Midbrain (tissue), 1 donor: ENCODE results near the gene CROCC.
"Not testable (repeated sequence)": the region's sequence is repeated elsewhere in the genome, so short reads cannot be mapped to it uniquely, and the experiment has no call there.

ENCODE experiments used
- DNase-seq: peaks from one replicate; lab custom pipeline; 2025; lab: John Stamatoyannopoulos, UW

CROCC gene

DNA sequence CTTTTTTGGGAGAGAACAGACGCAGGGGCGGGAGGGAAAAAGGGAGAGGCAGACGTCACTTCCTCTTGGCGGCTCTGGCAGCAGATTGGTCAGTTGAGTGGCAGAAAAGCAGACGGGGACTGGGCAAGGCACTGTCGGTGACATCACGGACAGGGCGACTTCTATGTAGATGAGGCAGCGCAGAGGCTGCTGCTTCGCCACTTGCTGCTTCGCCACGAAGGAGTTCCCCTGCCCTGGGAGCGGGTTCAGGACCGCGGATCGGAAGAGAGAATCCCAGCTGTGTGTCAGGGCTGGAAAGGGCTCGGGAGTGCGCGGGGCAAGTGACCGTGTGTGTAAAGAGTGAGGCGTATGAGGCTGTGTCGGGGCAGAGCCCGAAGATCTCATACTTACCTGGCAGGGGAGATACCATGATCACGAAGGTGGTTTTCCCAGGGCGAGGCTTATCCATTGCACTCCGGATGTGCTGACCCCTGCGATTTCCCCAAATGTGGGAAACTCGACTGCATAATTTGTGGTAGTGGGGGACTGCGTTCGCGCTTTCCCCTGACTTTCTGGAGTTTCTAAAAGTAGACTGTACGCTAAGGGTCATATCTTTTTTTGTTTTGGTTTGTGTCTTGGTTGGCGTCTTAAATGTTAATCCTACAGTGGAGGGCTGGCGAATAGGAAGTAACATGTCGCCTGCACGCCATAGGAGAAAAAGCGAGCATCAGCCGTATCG, 26.0 kb upstream of the CROCC start, which contains the start of gene RNU1-2:
TSS of gene RNU1-2 (plus strand) at position 383 of the 718 bp plus-strand sequence.
- peak; percentile 80 for DNase-seq

DNA sequence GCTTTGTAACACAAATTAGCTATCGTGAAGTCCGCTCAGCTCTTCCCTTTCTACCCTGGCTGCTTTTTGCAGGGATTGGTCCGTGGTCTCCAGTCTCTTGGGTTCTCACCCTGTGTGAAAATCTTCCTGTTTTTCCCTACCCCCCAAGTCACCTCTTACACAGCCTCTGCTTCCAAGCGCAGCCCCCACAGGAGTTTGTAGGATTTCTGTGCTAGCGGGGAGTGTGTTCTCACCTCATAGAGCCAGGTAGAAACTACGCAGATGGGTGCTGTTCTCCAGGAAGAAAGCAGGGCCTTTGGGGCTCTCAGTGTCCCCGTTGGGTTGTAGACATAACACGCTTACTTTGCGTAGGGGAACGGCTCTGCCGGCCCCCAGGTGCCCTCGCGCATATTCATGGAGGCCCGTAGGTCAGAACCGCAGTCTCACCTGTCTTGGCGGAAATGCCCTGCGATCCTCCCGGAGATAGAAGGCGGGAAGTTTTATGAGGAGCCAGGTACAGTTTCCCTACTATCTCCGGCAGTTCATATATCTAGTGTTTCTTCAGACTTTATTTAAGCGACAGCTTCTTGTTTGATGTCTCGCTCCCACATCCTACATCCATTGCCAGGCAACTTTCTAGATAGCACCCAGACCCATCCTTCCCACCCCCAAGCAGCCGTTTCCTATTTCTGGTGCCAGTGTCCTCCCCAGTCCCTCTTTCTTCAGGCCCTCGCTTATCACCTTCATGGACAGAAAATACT, 25.2 kb upstream of the CROCC start:
- peak; percentile 34 for DNase-seq

DNA sequence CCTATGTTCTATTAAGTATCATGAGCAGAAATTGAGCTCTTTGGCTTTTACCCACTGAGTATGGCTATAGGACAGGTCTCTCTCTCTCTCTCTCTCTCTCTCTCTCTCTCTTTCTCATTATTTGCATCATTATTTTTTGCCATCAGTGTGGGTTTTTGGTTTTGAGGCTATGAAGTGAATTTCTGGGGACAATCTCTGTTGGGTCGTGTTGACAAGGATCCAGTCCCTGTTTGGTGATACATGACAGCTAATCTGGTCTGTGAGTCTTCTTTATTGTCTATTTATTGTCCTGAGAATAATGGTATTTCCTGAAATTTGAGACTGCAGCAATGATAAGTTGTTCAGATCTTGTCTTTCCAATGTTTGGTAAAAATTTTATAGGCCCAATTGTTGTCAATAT, 24.1 kb upstream of the CROCC start:
- DNase-seq: not testable (repeated sequence)

DNA sequence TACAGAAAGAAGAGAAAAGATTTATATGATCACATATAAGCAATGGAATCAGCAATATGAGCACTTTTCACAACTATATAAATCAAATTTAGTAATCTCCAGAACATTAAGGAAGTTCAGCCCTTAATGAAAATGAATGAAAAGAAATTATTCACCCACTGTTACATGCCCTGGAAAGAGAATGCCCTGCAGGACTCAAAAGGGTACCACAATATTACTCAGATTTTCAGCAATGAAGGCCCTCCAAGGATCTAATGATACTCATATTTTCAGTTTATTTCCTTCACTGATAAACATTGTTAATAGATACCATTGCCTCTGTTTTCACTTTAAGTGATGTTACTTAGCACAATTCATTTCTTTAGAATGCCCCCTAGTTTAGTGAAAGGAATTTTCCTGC, 23.4 kb upstream of the CROCC start:
- DNase-seq: not testable (repeated sequence)

DNA sequence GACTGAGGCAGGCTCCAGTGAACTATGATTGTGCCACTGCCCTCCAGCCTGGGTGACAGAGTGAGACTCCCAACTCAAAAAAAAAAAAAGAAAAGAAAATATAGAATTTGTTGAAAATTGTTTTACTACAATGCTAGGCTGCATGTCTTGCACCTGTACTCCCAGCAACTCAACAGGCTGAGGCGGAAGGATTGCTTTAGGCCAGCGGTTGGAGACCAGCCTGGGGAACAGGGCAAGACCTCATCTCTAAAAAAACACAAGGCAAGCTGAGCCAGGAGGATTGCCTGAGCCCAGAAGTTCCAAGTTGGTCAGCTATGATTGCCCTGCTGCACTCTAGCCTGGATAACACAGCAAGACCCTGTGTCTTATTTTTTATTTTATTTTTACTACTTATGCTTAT, 22.7 kb upstream of the CROCC start:
- not testable (repeated sequence) for DNase-seq

DNA sequence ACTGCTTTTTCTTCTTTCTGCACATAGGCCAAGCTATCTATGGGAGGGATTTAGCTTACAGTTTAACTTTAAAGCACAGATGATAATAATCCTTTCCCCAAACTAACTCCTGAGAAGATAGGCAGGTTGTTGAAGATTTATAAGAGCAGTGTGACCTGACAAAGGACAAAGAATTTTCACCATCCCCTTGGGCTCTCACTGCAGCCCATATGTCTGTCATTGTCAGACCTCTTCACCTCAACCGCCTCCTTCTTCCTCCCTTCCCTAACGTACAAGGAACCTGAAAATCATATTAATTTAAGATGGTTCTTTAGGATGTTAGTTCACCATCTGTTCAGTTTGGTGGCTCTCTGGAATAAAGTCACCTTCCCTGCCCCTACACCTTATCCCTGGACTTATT, 21.0 kb upstream of the CROCC start:
- DNase-seq: no peak

DNA sequence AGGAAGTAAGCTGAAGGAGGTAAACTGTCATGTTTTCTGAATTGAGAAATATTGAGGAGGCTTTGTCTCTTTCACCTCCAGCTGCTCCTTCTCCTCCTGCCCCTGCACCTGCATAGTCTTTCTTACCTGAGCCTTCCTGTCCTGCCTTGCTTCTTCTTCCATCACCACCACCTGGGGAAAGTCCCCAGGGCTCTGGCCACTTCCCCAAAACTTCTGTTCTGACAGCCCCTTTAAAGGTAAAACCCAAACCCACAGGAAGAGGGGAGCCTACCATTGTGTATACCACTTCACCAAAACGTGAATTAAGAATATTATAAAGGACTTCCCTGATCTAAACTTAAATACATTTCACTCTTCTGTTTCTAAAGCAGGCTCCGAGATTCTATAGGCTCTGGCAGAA, 20.4 kb upstream of the CROCC start:
- not testable (repeated sequence) for DNase-seq

DNA sequence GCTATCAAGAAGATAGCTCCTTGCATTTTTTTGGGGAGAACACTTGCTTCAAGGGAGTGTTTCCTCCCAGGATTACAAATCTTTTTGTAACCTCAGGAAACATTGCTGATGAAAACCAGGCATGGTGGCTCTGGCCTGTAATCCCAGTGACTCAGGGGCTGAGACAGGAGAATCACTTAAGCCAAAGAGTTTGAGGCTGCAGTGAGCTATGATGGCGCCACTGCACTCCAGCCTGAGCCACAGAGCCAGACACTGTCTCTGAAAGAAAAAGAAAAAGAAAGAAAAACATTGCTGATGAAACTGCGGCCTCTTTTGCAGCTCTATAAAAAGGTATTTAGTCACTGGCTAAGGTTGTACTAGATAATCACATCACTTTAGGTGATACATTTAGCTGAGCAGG, 18.7 kb upstream of the CROCC start:
- DNase-seq: no peak

DNA sequence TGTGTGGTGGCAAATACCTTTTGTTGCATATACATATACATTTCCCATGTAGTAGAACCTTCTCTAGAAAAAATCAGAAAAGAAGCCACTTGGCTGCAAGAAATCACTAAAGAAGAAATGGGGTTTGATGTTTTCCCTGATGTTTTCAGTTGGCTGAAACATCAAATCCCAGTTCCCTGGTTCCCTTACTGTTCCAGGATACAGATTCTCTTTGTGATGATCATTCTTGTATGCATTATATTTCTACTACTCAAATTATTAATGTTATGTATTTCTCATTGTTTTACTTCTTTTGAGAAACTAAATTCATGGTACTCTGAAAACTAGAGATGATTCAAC, 18.3 kb upstream of the CROCC start:
- DNase-seq: no peak

DNA sequence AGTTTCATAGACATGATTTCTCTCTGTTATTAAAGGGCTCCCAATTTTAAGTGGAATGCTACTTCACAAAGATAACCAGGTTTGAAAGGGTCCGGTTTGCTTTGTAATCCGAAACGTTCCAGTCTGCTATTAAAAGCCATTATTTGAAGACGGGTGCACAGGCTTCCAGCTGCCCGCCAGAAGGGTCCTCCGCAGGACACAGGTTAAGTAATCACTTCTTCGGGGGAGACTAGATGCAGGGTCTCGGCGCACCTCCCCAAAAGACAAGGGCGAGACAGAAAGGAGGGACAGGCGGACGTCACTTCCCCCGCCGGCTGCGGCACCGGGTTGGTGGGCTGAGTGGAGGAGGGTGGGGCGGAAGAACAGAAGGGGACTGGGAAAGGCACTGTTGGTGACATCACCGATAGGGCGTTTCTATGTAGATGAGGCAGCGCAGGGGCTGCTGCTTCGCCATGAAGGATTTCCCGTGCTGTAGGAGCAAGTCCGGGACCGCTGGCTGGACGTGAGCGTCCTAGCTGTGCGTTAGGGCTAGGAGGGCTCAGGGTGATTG, 17.1 kb upstream of the CROCC start:
- peak; percentile 99 for DNase-seq

DNA sequence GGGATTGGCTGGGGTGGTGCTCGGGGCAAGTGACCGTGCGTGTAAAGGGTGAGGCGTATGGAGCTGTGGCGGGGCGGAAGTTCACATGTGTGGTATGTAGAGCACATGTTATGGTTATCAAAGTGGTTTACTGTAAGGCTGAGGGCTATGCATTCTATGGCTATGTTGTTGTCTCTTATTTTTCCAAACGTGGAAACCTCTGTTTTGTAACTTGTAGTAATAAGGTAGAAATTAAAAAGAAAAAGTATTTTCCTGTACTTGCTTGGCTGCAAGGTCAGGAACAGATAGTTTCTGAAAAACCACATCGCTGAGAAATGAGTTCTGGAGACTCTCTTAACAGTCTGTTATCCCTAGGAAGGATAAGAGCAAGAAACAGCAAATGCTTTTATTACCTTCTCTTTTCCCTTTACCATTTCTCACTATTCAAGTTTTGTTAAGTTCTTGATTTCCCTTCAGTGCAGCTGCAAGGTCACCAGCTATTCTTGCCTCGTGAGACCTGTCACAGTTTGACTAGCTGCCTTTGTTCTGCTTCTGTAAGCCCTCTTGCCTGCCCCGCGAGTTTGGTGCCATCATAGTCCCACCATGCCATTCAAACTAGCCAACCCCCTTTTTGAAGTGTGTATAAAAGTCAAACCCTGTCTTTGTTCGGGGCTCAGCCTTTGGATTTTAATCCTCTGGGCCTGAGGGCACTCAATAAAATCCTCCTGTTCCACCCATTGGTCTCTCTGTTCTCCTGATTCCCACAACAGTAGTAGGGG, 16.4 kb upstream of the CROCC start:
- DNase-seq: peak; percentile 83

DNA sequence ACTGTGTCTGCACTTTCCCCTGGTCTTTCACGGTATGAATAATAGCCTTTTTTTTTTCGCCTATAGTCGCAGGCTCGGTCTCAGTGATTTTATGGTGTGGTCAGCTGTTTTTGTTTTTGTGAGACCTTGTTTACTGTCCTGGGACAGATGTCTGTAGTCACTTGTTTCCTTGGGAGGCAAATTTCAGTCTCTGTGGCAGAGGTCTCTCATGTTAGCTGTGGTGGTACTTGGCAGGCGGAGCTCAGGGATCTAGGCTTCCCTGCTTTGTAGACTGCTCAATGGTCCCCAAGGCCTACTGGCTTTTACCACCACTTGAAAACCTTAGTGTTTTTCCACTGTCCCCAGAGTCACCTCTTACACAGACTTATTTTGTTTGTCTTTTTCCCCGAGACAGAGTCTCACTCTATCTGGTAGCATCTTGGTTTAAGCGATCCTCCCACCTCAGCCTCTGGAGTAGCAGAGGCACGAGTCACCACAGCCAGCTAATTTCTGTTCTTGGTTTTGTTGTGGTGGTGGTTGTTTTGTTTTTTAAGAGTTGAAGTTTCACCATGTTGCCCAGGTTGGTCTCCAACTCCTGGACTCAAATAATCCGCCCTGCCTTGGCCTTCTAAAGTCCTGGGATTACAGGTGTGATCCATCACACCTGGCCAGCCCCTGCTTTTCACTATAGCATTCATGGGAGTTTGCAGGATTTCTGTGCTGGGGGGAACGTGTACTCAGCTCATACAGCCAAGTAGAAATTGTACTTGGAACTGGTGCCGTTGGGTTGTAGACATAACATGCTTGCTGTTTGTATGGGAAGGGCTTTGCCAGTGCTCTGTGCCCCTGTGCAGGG, 15.6 kb upstream of the CROCC start:
- DNase-seq: no peak

DNA sequence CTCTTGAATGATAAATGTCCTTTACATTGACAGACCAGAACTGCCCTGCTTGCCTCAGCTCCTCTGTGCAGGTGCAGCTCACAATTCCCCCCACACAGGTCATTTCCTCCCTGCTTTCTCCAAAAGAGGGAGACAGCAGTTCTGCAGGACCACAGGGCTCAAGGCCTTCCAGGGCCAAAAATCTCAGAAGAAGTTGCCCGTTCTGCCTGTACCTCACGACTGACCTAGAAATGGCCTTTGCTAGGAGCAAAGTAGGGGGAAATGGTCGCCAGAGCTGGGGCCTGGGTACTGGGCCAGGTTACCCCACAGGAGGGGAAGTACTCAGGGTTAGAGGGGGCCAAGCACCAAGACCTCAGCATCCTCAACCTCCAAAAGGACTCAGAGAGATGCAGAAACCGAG, 14.9 kb upstream of the CROCC start:
- DNase-seq: no peak

DNA sequence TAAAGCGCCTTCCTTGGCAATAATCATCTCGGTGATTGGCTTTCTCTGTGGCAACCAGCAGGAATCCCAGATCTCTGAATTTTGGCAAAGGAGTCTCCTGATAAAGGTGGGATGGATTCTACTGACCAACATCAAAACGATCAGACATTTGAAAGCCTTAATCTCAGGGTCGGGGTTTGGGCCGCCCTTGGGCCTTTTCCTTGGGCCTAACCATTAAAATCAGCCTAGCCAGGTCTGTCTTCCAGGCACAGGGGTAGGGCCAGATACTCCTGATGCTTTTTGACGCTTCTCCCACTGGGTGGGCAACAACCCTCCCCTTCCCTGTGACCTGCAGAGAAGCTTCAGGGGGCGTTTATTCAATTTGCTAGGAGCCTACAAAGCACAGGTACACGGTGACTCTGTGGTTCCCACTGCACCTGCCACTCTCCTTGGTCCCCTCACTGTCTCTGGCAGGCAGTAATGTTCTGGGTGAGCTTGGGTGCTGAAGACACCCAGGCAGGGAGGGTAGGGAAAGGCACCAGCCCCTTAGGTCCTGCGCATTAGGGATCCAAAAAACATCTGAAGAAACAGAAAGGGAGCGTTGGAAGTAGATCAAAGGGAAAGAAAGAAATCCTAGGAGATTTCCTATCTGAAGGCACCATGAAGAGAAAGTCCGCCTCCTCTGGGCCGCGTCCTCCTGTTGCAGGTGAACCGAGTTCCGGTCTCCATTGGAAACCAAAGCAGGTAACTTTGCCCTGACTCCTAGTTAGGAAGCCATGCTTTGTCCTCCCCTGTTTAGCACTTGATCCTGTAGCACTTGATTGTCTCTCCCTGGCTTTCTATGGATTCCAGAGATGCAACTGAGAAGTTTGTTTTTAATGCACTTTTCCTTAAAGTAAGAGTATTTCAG, 13.6 kb upstream of the CROCC start:
- no peak for DNase-seq

DNA sequence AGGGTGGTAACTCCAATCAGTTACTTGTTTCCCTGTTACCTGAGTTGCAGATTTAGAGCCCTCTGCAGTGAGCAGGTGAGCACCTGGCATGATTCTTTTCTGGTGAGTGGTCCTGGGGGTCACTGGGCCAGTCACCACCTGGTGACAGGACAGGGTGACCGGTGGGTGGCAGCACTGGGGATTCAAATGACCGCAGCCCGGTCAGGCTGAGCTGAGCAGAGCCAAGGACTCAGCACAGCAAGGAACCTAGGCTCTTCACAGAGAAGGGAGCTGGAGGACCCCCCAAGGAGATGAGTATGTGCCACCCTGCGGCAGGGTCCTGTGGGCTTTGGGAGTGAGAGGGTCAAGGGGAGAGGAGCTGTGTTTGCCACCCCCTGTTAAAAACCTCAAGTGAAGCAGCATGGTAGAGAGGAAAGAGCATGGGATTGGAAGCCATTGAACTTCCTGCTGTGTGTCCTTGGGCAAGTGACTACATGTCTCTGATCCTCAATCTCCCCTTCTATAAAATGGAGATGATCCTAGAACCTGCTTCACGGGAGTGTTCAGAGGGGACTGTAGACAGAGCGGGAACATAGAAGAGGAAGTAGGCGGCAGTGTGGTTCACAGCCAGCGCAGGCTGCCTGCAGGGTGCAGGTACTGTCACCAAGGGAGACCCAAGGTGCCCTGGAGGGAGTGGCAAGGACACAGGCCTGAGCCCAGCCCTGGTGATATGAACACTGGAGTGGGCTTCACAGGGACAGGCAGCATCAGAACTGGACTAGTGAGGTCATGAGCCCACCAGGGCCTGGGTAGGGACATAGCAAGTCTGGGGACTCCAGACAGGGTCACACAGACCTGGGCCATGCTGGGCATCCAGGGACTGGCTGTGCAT, 9.6 kb upstream of the CROCC start:
- not testable (repeated sequence) for DNase-seq

DNA sequence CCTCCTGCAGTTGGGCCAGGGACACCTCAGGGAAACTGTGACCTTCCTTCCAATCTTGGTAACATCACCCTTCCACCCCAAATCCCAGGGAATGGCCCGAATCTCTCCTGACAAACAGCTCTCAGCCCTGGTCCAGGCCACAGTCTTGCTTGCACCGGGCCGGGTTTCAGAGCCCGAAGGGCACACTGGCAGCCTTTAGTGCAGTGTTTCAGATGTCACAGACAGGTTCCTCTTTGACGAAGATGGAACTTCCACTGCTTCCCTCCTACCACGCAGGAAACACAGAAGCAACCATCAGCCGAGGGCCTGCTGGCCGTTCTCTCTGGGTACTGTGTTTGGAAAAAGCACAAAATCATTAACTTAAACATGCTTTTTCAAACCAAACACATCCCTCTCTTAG, 9.0 kb upstream of the CROCC start:
- DNase-seq: not testable (repeated sequence)

DNA sequence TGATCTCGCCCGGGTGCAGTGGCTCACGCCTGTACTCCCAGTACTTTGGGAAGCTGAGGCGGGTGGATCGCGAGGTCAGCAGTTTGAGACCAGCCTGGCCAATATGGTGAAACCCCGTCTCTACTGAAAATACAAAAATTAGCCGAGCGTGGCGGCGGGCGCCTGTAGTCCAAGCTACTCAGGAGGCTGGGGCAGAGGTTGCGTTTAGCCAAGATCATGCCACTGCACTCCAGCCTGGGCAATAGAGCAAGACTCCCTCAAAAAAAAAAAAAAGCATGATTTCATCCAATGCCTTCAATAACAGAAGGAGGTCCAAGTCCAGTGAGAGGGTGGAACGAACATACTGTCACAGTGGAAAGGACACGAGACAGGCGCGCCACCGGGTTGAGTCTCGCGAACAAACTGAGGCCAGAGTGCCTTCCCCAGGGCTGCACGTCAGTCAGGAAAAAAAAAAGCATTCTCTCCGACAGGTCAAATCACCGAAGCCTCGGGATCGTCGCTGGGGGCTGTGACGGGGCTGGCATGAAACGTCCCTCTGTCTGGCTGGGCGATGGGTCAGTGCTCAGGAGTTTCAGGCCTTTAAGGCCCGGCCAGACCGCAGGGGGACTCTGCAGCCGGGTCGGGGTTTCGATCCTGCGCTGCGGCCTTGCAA, 8.4 kb upstream of the CROCC start:
- DNase-seq: no peak

DNA sequence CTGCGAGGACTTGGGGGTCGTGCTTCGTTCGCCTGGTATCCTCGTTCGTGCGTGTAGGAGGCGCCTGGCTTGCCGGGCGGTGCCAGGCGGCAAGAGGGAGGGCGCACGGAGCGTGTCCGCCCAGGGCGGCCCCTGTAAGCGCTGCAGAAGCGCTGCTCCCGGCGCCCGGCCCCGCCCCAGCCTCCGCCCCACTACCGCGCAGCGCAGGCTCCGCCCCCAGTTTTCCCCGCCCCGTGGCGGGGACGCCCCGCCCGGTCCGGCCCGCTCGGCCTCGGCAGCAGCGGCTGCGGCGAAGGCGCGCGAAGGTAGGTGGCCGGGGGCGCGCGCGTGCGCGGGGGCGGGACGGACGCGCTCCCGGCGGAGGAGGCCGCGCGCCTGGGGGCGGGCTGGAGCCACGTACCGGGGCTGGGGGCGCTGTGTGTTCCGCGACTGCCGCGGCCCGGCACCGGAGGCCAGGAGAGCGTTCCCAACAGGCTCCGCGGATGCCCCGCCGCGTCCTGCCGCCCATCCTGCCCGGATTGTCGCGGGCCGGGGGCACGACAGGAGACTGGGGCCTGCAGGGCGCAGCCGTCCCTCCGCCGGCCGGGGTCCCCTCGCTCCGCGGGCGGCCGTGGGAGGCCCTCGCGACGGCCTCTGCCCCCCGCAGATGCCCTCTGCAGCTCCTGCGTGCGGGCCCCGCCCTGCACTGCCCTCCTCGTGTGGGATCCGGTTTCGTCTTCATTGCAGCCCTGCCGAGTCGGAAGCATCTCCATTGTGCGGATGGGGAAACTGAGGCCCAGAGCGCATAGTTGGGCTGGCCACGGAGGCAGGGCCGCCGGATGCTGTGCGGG, 7.7 kb upstream of the CROCC start:
- DNase-seq: peak; percentile 98
